K562 (cell line): ENCODE data around the gene MED12. TPM values are rescaled to one million over a fixed set of nuclear protein-coding genes. Genes with fewer than 3 reads are reported as not detected.

Experiments
- BMI1 ChIP-seq: fragments of 150-350 bp; IDR thresholded peaks from 2 replicates; pipeline ENCODE4 v1.6.1; 2014; ENCODE audit warnings: low read length
- CBFA2T2 ChIP-seq: fragments of 450-650 bp; conservative IDR thresholded peaks from 2 replicates; pipeline ENCODE4 v1.6.1; 2017; ENCODE audit warnings: mild to moderate bottlenecking
- CBFA2T3 ChIP-seq: fragments of 450-650 bp; IDR thresholded peaks from 2 replicates; pipeline ENCODE4 v1.6.1; 2017
- COPS2 ChIP-seq: fragments of 450-650 bp; conservative IDR thresholded peaks from 2 replicates; pipeline ENCODE4 v1.6.1; 2016; ENCODE audit warnings: mild to moderate bottlenecking, moderate library complexity
- EZH2 ChIP-seq: IDR thresholded peaks from 2 replicates; pipeline ENCODE4 v1.6.1; 2012; ENCODE audit warnings: low read depth, mild to moderate bottlenecking, inconsistent platforms, low read length, borderline replicate concordance
- FOSL1 ChIP-seq: fragments of 200-800 bp; sonication (Bioruptor generic); conservative IDR thresholded peaks from 2 replicates; pipeline ENCODE4 v1.6.1; 2016; ENCODE audit warnings: missing genetic modification characterization, missing compliant biosample characterization
- HMGN3 ChIP-seq: IDR thresholded peaks from 2 replicates; pipeline ENCODE4 v1.6.1; 2011; ENCODE audit warnings: borderline replicate concordance, low read depth, mild to moderate bottlenecking, mixed read lengths, low read length; ENCODE audit not compliant: insufficient read length; ENCODE audit errors: extremely low read depth
- IFI16 ChIP-seq: fragments of 250-450 bp; sonication (Bioruptor Pico); IDR thresholded peaks from 2 replicates; pipeline ENCODE4 v2.1.2; 2022; ENCODE audit warnings: mild to moderate bottlenecking, inconsistent platforms
- KDM2B ChIP-seq: fragments of 250-450 bp; sonication (Bioruptor Pico); IDR thresholded peaks from 2 replicates; pipeline ENCODE4 v1.8.0; 2021; ENCODE audit warnings: mild to moderate bottlenecking, moderate library complexity
- LCOR ChIP-seq: sonication (generic); formaldehyde crosslinking; IDR thresholded peaks from 2 replicates; pipeline ENCODE4 v1.8.0; 2022; ENCODE audit warnings: mild to moderate bottlenecking, missing genetic modification reagents
- MYC ChIP-seq, 2 experiments: fragments of 250-450 bp in 1 of 2; sonication (Bioruptor Pico) in 1 of 2; IDR thresholded peaks; 2 replicates each; pipeline versions ENCODE4 v1.5.1 to v1.6.1; 2012 to 2021; ENCODE audit warnings: low read depth in 2 of 2, borderline replicate concordance in 1 of 2, improper control_type of control experiment in 1 of 2, low read length in 1 of 2, mild to moderate bottlenecking in 1 of 2, moderate library complexity in 1 of 2
- PATZ1 ChIP-seq: fragments of 250-450 bp; sonication (Bioruptor Pico); IDR thresholded peaks from 2 replicates; pipeline ENCODE4 v1.5.0; 2020; ENCODE audit warnings: mild to moderate bottlenecking, borderline replicate concordance
- POLR2A ChIP-seq: fragments of 450-650 bp; conservative IDR thresholded peaks from 2 replicates; pipeline ENCODE4 v1.6.1; 2016
- POLR2AphosphoS5 ChIP-seq: IDR thresholded peaks from 2 replicates; pipeline ENCODE4 v1.6.1; 2011; ENCODE audit warnings: mild to moderate bottlenecking, low read depth, low read length, moderate library complexity; ENCODE audit not compliant: control insufficient read depth, insufficient read depth
- RBM15 ChIP-seq: fragments of 200-400 bp; formaldehyde crosslinking; IDR thresholded peaks from 2 replicates; pipeline ENCODE4 v1.6.1; 2018; ENCODE audit warnings: mild to moderate bottlenecking, low read length, moderate library complexity; ENCODE audit not compliant: insufficient read depth
- SLC30A9 ChIP-seq: fragments of 250-450 bp; sonication (Bioruptor Pico); IDR thresholded peaks from 2 replicates; pipeline ENCODE4 v1.8.0; 2022; ENCODE audit warnings: mild to moderate bottlenecking, moderate library complexity
- SMARCA4 ChIP-seq: fragments of 450-650 bp; IDR thresholded peaks from 2 replicates; pipeline ENCODE4 v1.6.1; 2016
- SRF ChIP-seq, 2 experiments: fragments of 250-450, 450-650 bp in 1 of 2; sonication (Bioruptor Pico) in 1 of 2; sonication (generic) in 1 of 2; formaldehyde crosslinking; IDR thresholded peaks; 2 replicates each; pipeline versions ENCODE4 v1.5.0 to v1.5.1; 2020 to 2022; ENCODE audit warnings: mild to moderate bottlenecking in 1 of 2, missing genetic modification reagents in 1 of 2
- TAF15 ChIP-seq: fragments of 200-400 bp; formaldehyde crosslinking; IDR thresholded peaks from 2 replicates; pipeline ENCODE4 v1.6.1; 2017; ENCODE audit warnings: mild to moderate bottlenecking, low read depth, low read length, moderate library complexity
- USF1 ChIP-seq: sonication (generic); formaldehyde crosslinking; IDR thresholded peaks from 2 replicates; pipeline ENCODE4 v1.9.0; 2022; ENCODE audit warnings: mild to moderate bottlenecking, missing genetic modification reagents
- XRCC3 ChIP-seq: fragments of 450-650 bp; IDR thresholded peaks from 2 replicates; pipeline ENCODE4 v1.6.1; 2017; ENCODE audit warnings: mild to moderate bottlenecking, moderate library complexity
- ZBTB49 ChIP-seq: sonication (generic); formaldehyde crosslinking; IDR thresholded peaks from 2 replicates; pipeline ENCODE4 v1.8.0; 2022; ENCODE audit warnings: missing genetic modification reagents, mild to moderate bottlenecking, borderline replicate concordance
- ZNF445 ChIP-seq: fragments of 250-450 bp; sonication (Bioruptor Pico); IDR thresholded peaks from 2 replicates; pipeline ENCODE4 v1.4.0; 2020; ENCODE audit warnings: low read depth, mild to moderate bottlenecking, moderate library complexity
- ZNF830 ChIP-seq: fragments of 250-450 bp; sonication (Bioruptor Pico); IDR thresholded peaks from 2 replicates; pipeline ENCODE4 v1.5.0; 2021; ENCODE audit warnings: mild to moderate bottlenecking
- polyA plus RNA-seq, 8 experiments: library from polyadenylated mRNA; depleted of rRNA in 4 of 8; stranded (reverse) in 5 of 8; unstranded in 3 of 8; fragments of >200 nt; fragmentation: Nextera tagmentation in 2 of 8; fragmentation: Illumina TruSeq in 1 of 8; extraction: Ambion mirVana in 2 of 8; extraction: Trizol in 1 of 8; gene quantifications; 2 replicates each; pipeline versions ENCODE4 v1.2.1 to v1.2.3, GENCODE V29; 2011 to 2014; ENCODE audit warnings: inconsistent platforms in 1 of 8, missing spikeins in 1 of 8
- total RNA-seq, 7 experiments: library from RNA; depleted of rRNA in 6 of 7; stranded (reverse); fragments of >200 nt in 6 of 7; fragmentation: Illumina TruSeq in 2 of 7; extraction: Trizol in 2 of 7; gene quantifications; 2 replicates each; pipeline versions ENCODE4 v1.2.1 to v1.2.3, GENCODE V29; 2011 to 2021; ENCODE audit warnings: low replicate concordance in 1 of 7

Gene MED12
- total and polyA plus RNA-seq, 9 of the 15 experiments (the other 6 are each of a cell fraction or from before 2014, with no cell fraction given) = 1.6 to 49.7 (median 8.6) TPM

GRCh38 chrX:71103110-71103983 is 15.0 kb upstream of the MED12 start (continued):
- no peak for TF ChIP-seq ZNF830
- TF ChIP-seq TAF15 = no peak
- TF ChIP-seq MYC (IDR thresholded peaks at IDR 0.05; ENCODE audit: low read depth, low read length) = peak; percentile 67
- TF ChIP-seq MYC (CRISPR knock-in tag; IDR thresholded peaks at IDR 0.05; ENCODE audit: borderline replicate concordance, low read depth) = no peak
- no peak for TF ChIP-seq USF1 (CRISPR knock-in tag)
- no peak for TF ChIP-seq ZNF445
- peak; percentile 51 for TF ChIP-seq CBFA2T2
- no peak for TF ChIP-seq SRF (CRISPR knock-in tag; IDR thresholded peaks at IDR 0.05)
- TF ChIP-seq CBFA2T3 = peak; percentile 77
- peak; percentile 70 for TF ChIP-seq POLR2AphosphoS5
- TF ChIP-seq COPS2 = no peak
- TF ChIP-seq KDM2B = no peak
- TF ChIP-seq IFI16 = no peak
- peak; percentile 57; the same call in 1 of the 2 replicates for TF ChIP-seq SMARCA4
- TF ChIP-seq ZBTB49 = no peak
- no peak; the same call in 1 of the 2 replicates for TF ChIP-seq FOSL1 (tag)
- no peak for TF ChIP-seq BMI1
- TF ChIP-seq PATZ1 (CRISPR knock-in tag) = no peak
- peak; percentile 76 for TF ChIP-seq POLR2A
- no peak for TF ChIP-seq XRCC3
- TF ChIP-seq HMGN3 = peak; percentile 16
- TF ChIP-seq LCOR (CRISPR knock-in tag) = no peak
- no peak for TF ChIP-seq RBM15
- TF ChIP-seq EZH2 = no peak
- no peak for TF ChIP-seq SLC30A9 (CRISPR knock-in tag)
